HG03575 (cell line): Measurements from ENCODE around the gene GLIS1.
"Not testable (repeated sequence)": the region's sequence is repeated elsewhere in the genome, so short reads cannot be mapped to it uniquely, and the experiment has no call there.

Source experiments
- ATAC-seq: cut with Tn5 transposase; IDR thresholded peaks from one replicate; pipeline ENCODE4 v1.9.1; 2021; ENCODE audit not compliant: unreplicated experiment, insufficient number of reproducible peaks, low FRiP score; ENCODE audit errors: extremely low read depth

GLIS1 gene

GRCh38 chr1:53662169-53662568 is 76.8 kb downstream of the GLIS1 start:
- ATAC-seq, result no peak

DNA sequence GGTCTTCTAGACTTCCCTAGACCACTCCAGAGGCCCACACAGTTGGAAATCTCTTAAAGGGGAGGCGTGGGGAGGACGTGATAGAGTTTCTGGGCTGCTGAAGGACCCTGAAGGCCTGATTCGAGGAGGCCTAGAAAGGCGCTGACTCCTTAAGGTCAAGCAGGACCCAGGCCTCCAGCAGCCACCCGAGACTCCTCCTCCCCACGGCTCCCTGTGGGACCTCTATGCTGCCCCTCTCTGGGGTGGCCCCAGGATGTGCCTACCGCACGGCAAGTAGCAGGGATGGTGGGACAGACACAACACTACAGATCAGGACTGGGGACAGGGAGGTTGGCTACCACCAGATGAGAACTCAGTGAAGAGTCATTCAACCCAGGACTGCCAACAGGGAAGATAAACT is 77.5 kb downstream of the GLIS1 start:
- no peak for ATAC-seq

DNA sequence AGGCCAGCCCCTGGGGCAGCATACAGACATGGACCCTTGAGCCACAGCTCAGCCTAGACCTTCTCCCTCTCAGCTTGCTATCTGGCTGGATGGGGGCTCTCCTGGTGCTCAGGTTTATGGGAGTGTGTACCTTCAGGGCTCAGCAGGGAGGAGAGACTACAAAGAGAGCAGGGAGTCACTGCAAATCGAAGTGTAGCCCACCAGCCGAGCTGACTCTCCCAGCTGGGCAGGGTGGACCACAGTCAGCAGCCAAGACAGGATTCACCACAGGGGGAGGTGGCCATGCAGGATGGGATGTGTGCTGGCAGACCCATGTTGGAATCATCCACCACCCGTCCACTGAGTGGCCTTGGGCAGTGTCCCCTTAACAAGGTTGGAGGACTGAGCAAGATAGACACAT is 78.3 kb downstream of the GLIS1 start:
- ATAC-seq, result no peak

DNA sequence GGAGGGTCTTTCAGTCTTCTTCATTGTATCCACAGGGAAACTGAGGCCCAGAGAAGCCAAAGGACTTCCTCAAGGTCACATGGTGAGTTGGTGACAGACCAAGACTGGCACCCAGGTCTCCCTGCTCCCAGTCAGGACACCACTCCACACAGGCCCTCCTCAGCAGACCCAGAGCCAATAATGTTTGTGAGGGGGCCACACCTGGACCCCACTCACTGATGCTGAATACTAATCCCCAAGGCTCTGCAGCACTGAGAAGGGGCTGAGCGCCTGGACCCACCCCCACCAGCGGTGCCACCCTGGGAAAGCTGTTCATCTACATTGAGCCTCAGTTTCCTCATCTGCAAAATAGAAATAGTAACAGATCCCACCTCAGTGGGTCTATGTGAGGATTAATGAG is 79.5 kb downstream of the GLIS1 start:
- ATAC-seq, result no peak

- ATAC-seq, result no peak
Observed at GRCh38 chr1:53658489-53659230, 80.3 kb downstream of the GLIS1 start.

DNA sequence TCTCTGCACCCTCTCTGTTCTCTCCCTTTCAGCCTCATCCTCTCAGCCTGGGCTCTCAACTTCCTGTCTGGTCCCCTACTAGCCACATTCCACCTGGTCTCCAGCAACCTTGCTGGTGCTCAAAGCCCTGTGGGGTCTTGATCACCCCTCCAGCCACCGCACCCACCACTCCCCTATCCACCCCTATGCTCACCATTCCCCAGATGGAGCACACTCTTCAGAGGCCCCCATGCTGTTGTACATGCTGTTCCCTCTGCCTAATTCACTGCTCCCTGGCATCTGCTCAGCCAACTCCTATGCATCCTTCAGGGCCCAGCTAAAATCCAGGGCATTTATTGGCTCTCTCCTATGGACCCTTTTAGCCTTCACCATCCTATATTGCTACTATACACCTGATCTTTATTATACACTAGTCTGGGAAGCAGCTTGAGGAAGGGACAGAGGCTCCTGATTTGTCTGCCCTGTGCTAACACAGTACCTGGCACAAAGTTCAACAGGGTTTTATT is 81.0 kb downstream of the GLIS1 start:
- no peak for ATAC-seq

DNA sequence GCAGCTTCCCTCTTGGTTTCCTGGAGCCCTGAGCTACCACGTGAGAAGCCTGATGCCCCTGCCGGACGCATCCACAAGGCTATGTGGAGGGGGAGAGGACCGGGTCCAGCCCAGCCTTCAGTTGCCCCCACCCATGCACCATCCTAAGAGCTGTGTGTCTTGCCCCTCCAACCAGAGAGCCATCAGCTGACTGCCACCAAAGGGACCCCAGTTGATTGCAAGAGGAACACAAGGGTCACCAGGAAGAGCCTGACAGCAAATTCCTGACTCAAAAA is 81.5 kb downstream of the GLIS1 start:
- no peak for ATAC-seq

DNA sequence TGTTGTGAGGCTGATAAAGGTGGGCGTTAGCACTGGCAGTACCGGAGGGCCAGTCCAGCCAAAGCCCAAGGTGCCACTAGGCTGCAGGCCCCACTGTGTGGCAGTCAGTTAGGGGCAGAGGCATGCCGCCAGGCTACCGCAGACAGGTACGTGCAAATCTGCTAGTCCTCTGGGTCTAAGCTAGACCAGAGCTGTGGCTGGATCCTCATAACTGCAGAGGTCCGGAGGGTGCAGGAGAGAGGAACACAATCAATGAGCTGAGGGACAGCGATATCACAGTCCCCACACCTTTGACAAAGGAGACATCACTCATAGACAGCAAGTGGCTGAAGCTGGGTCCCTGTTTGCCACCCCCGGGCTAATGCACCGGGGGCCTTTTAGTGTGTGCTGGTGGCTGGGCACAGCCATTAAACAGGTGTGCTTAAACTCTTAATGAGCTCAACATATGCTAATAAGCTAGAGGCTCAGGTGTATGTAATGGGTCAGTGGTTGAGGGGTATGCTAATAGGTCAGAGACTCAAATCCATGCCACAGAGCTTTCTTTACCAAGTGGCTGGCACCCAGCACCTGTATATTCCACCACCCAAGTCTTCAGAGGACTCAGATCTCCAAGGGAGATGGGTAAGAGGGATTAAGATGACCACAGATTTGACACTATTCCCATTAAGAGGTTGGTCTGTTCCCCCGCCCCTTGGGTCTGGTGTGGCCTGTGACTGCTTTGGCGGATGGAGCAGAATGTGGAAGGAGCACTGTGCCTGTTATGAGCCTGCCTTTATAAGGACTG is 82.0 kb downstream of the GLIS1 start:
- ATAC-seq, result no peak

GRCh38 chr1:53655931-53656746 is 82.8 kb downstream of the GLIS1 start:
- ATAC-seq, result no peak

DNA sequence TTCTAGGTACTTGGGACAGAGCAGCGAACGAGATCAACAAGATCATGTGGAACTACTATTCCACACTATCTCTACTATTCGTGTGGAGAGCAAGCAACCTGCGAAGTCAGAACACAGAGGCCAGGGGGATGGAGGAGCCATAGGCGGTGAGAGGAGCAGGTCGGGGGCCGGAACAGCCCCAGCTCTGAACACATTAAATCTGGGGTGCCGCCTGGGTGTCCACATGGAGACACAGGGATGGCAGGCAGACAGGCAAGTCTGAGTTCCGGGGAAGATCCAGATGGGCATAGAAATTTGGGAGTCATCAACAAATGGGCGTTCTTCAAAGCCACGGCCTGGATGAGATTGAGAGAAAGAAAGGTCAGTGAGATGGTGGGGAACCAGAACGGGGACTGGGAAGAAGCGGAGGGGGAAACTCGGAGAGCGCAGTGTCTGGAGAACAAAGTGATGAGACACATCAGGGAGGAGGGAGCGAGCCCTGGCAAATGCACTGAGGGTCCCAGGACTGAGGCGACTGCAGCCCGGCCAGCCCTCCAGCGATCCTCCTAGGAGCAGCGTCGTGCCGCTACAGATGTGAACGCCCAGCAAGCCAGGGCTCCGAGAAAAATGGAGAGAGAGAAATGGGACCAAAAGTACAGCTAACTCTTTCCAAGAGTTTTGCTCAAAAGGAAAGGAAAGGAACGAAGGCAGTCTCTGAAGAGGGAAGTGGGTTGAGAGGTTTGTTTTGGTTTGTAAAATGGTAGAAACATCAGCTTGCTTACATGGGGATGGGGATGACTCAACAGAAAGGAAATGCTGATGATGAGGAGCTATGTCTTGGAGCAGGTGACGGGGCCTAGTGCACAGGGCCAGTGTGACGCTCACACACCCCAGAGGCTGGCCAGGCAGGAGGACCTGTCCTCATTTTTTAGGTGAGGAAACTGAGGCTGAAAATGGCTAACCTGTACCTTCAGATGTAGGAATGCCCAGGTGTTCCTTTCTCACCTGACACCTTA is 84.5 kb downstream of the GLIS1 start:
- ATAC-seq, result no peak

DNA sequence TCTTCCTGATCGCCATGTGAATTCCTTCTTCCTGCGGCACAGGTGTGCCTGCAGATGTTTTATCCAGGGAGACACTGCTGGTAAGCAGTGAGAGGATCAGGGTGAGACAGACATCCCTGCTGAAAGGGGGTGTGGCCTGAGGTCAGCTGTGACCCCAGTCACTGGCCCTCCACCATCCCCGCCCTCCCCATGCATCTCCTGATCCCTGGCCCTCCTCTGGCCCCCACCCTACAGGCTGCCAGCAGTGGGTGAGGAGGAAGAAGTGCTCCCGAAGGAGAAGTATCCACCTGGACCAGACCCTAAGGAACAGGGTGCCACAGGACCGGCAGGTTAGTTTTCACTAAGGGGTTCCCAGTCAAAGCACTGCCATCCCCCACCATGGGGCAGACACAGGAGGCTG is 85.3 kb downstream of the GLIS1 start:
- no peak for ATAC-seq

GRCh38 chr1:53653200-53653575 is 85.8 kb downstream of the GLIS1 start:
- no peak for ATAC-seq

GRCh38 chr1:53652441-53653199 is 86.3 kb downstream of the GLIS1 start:
- ATAC-seq, result no peak

- ATAC-seq, result no peak
Observed at GRCh38 chr1:53651356-53651755, 87.6 kb downstream of the GLIS1 start.

DNA sequence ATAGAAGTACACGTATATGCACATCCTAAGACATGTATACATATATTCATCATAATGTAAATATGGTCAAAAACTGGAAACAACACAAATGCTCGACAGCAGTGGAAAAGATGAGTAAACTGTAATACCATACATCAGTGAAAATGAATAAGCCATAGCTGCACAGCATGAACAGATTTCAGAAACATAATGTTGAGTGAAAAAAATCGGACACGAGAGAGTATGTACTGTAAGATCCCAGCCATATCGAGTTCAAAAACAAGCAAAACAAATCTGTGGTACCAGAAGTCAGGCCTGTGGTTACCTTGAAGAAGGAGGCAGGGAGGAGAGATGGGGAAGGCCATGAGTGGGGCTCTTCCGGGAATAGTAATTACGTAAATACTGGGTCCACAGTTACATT is 90.4 kb downstream of the GLIS1 start:
- ATAC-seq, result no peak

GRCh38 chr1:53647915-53648314 is 91.0 kb downstream of the GLIS1 start:
- not testable (repeated sequence) for ATAC-seq

GRCh38 chr1:53646732-53647131 is 92.2 kb downstream of the GLIS1 start:
- ATAC-seq, result no peak

DNA sequence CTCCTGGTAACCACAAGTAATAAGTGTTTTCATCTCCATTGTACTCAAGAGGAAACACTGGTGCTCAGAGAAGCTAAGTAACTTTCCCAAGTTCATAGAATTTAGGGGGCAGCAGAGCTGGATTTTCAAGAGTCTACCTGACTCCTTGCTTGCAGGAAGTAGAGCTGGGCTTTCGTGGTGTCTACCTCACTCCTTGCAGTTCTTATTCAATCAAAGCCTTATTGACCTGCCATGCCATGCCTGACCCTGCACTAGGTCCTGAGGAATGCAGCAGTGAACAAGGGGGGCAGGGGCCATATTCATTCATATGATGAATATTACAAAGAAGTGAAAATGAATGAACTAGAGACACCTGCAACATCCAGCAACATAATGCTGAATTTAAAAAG is 93.3 kb downstream of the GLIS1 start:
- ATAC-seq, result no peak
